ENCODE results near the gene PRDX4.

DNA sequence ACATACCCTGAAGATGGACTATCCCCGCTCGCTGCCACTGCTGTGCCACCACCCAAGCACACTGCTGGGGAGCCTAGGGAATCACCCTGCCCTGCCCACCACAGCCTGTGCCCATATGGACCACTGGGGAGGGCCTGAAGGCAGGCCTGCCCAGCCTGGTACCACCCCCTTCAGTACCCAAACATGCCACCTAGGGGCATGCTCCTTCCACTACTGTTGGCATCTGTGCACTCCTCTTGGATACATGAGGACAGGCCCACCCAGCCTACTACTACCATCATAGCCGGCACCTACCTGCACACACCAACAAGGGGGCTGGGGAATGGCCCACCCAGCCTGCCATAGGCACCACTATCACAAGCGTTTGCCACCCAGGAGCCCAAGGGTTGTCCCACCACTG, 30.1 kb upstream of the PRDX4 start:
- TF ChIP-seq EZH2 (IDR thresholded peaks at IDR 0.05) (no peak), CTCF (IDR thresholded peaks at IDR 0.05) (no peak)

All from neural progenitor cell (in vitro differentiated cells).